ENCODE results near the gene APOBR. TPM values are rescaled to one million over a fixed set of nuclear protein-coding genes. Genes with fewer than 3 reads are reported as not detected.

Gene APOBR
- total and polyA plus RNA-seq, 2 experiments from 2014 or later, result 0.13 to 0.22 TPM

DNA sequence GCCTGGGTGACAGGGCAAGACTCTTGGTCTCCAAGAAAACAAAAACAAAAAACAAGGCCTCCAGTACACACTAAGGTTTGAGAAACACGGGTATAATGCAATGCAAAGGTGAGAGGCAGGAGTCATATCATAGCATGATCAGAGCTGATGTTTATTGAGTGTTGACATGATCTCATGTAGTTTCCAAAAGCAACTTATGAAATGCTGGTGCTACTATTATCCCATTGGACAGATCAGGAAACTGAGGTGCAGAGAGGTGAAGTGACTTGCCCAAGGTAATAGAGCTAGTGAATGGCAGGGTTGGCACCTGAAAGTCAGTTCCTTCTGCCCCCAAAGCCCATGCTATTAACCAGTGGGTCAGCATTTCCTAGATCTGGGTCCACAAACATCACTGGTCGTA lies 19.2 kb upstream of the APOBR start:
- Histone ChIP-seq H3K4me1 (ENCODE audit: insufficient read depth) (no peaks in the 10 kb centered on the region), H3K4me3 (no peak overlapping the region), H3K9me2 (replicated peaks; ENCODE audit: insufficient read depth) (no peaks in the 10 kb centered on the region), H2AFZ (no peak overlapping the region), H3K4me2 (no peak overlapping the region), H3K79me2 (no peaks in the 10 kb centered on the region), H3K27ac (no peak overlapping the region), H3K36me3 (replicated peaks; ENCODE audit: insufficient read depth, low read depth) (no peaks in the 10 kb centered on the region), H4K20me1 (ENCODE audit: insufficient read depth, poor library complexity, severe bottlenecking) (no peaks in the 10 kb centered on the region), H3K9me3 (ENCODE audit: low read depth) (no peaks in the 10 kb centered on the region), H3K27me3 (no peaks in the 10 kb centered on the region)
- no peak for TF ChIP-seq EZH2 (IDR thresholded peaks at IDR 0.05; ENCODE audit: borderline replicate concordance)
- TF ChIP-seq EZH2phosphoT487 (IDR thresholded peaks at IDR 0.05; ENCODE audit: low read depth, severe bottlenecking, unreplicated experiment), result no peak
- TF ChIP-seq, protein P1, sequence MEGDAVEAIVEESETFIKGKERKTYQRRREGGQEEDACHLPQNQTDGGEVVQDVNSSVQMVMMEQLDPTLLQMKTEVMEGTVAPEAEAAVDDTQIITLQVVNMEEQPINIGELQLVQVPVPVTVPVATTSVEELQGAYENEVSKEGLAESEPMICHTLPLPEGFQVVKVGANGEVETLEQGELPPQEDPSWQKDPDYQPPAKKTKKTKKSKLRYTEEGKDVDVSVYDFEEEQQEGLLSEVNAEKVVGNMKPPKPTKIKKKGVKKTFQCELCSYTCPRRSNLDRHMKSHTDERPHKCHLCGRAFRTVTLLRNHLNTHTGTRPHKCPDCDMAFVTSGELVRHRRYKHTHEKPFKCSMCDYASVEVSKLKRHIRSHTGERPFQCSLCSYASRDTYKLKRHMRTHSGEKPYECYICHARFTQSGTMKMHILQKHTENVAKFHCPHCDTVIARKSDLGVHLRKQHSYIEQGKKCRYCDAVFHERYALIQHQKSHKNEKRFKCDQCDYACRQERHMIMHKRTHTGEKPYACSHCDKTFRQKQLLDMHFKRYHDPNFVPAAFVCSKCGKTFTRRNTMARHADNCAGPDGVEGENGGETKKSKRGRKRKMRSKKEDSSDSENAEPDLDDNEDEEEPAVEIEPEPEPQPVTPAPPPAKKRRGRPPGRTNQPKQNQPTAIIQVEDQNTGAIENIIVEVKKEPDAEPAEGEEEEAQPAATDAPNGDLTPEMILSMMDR (IDR thresholded peaks at IDR 0.05; ENCODE audit: poor library complexity), result no peak
- WGBS (ENCODE audit: low lambda C conversion rate, missing lambda C conversion rate), result 96% methylated on average over 2 of the region's 2 CpGs
- no peak for DNase-seq (ENCODE audit: low spot score)

DNA sequence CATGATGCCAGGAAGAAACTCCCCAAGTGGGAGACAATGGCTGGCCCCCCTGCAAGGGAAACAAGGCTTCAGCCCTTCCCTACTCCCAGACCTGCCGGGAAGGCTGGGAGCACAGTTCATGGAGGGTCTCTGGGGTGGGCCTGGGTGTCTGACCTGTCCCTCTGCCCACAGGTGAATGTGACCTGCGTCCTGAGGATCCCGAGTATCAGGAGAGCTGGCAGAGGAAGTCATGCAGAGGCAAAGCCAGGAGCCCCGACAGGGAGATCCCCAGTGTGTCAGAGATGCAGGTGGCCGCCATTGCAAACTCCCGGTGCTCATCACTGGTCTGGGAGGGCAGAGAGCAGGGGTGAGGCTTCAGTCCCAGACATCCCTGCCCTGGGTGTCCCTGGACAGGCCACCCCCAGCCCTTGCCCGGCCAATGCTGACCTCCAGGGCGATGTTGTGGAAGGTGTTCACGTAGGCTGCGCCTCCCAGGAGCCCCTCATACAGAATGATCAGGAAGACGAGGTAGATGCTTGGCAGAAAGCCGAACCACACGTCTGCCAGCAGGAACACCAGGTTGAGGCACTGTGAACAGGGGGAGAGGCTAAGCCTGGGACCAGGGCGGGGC lies 17.0 kb upstream of the APOBR start:
- H3K9me2 ChIP-seq (replicated peaks; ENCODE audit: insufficient read depth), result no peaks in the 10 kb centered on the region
- H3K27me3 ChIP-seq, result no peaks in the 10 kb centered on the region
- TF ChIP-seq EZH2 (IDR thresholded peaks at IDR 0.05; ENCODE audit: borderline replicate concordance), result no peak
- TF ChIP-seq, protein P1 (IDR thresholded peaks at IDR 0.05; ENCODE audit: poor library complexity), result no peak
- no peak for TF ChIP-seq EZH2phosphoT487 (IDR thresholded peaks at IDR 0.05; ENCODE audit: low read depth, severe bottlenecking, unreplicated experiment)
- no peak overlapping the region for H3K4me3 ChIP-seq
- no peaks in the 10 kb centered on the region for H3K36me3 ChIP-seq (replicated peaks; ENCODE audit: insufficient read depth, low read depth)
- no peak overlapping the region for H3K4me2 ChIP-seq
- H4K20me1 ChIP-seq (ENCODE audit: insufficient read depth, poor library complexity, severe bottlenecking), result no peaks in the 10 kb centered on the region
- H3K4me1 ChIP-seq (ENCODE audit: insufficient read depth), result no peaks in the 10 kb centered on the region
- 95% methylated on average over 13 of the region's 14 CpGs for WGBS (ENCODE audit: low lambda C conversion rate, missing lambda C conversion rate)
- H3K27ac ChIP-seq, result no peak overlapping the region
- DNase-seq (ENCODE audit: low spot score), result no peak
- no peaks in the 10 kb centered on the region for H3K9me3 ChIP-seq (ENCODE audit: low read depth)
- no peaks in the 10 kb centered on the region for H3K79me2 ChIP-seq
- H2AFZ ChIP-seq, result no peak overlapping the region

DNA sequence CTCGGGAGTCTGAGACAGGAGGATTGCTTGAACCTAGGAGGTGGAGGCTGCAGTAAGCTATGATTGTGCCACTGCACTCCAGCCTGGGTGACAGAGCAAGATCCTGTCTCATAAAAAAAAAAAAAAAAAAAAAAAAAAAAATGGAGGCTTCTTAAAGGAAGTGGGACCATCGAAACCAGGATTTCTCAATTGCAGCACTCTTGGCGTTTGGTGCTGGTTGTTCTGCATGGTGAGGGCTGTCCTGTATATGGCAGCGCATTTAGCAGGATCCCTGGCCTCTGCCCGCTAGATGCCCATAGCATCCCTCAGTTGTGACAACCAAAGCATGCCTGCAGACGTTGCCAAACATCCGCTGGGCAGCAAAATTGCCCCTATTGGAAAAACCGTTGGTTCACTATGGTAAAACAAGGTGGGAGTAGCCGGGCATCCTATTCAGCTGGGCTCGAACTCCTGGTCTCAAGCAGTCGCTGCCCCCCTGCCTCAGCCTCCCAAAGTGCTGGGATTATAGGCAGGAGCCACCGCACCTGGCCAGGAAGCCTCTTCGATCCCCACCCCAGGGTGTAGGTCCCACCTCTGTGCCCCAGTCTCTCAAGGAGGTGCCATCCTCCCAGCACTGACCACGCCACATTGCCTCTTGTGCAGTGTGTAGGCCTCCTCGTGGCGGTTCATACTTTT lies 15.8 kb upstream of the APOBR start:
- H2AFZ ChIP-seq, result no peak overlapping the region
- no peak for TF ChIP-seq EZH2phosphoT487 (IDR thresholded peaks at IDR 0.05; ENCODE audit: low read depth, severe bottlenecking, unreplicated experiment)
- TF ChIP-seq EZH2 (IDR thresholded peaks at IDR 0.05; ENCODE audit: borderline replicate concordance), result no peak
- TF ChIP-seq, protein P1 (IDR thresholded peaks at IDR 0.05; ENCODE audit: poor library complexity), result no peak
- no peaks in the 10 kb centered on the region for H3K79me2 ChIP-seq
- no peaks in the 10 kb centered on the region for H3K9me3 ChIP-seq (ENCODE audit: low read depth)
- WGBS (ENCODE audit: low lambda C conversion rate, missing lambda C conversion rate), result 97% methylated on average over 16 of the region's 16 CpGs
- H3K27ac ChIP-seq, result no peak overlapping the region
- no peaks in the 10 kb centered on the region for H3K9me2 ChIP-seq (replicated peaks; ENCODE audit: insufficient read depth)
- no peaks in the 10 kb centered on the region for H4K20me1 ChIP-seq (ENCODE audit: insufficient read depth, poor library complexity, severe bottlenecking)
- no peaks in the 10 kb centered on the region for H3K4me1 ChIP-seq (ENCODE audit: insufficient read depth)
- no peaks in the 10 kb centered on the region for H3K27me3 ChIP-seq
- H3K36me3 ChIP-seq (replicated peaks; ENCODE audit: insufficient read depth, low read depth), result no peaks in the 10 kb centered on the region
- no peak for DNase-seq (ENCODE audit: low spot score)
- H3K4me3 ChIP-seq, result no peak overlapping the region
- no peak overlapping the region for H3K4me2 ChIP-seq
